Activated CD4-positive, CD25-positive, alpha-beta regulatory T cell treated with anti-CD3 and anti-CD28 coated beads, Interleukin-2, amount 50 U/mL, for 72 hours (primary cell): Measurements from ENCODE around the gene PPP3R1.
A peak's percentile ranks its signal among the peaks of the same experiment; 100 is the strongest.
"Not testable (repeated sequence)": the region's sequence is repeated elsewhere in the genome, so short reads cannot be mapped to it uniquely, and the experiment has no call there.

Experiments used
- DNase-seq: peaks from one replicate; pipeline ENCODE4 v3.0.0; 2021

The PPP3R1 gene

DNA sequence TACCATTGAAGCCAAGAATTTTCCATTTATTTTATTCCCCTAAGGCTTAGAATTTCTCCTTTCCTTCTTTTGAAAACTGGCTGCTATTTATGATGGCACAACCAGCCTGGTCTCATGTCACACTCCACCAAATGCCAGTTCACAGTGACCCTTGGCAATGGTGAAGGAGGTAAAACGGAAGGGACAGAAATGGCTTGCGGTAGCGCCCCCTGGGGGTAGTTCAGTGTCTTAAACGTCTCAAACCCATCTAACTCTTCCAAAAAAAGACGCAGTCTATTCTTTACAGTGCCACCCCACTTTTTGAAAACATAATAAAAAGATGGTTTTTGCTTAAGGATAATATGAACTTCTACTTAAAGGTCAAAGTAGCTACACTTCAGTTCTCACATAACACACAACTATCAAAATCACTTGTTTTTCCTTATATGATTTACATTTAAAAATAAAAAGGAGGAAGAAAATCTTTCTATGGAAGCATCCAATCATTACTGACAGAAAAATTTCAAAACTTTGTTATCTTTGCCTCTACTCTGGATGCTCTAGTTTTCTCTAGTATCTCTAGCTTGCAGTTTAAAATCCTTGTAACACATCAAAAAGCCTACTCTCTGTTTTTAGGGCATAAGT, 66.7 kb downstream of the PPP3R1 start:
- DNase-seq, result peak; percentile 69

- no peak for DNase-seq
Observed at GRCh38 chr2:68182902-68183301, 69.4 kb downstream of the PPP3R1 start.

GRCh38 chr2:68178954-68179627, 73.2 kb downstream of the PPP3R1 start:
- no peak for DNase-seq

DNA sequence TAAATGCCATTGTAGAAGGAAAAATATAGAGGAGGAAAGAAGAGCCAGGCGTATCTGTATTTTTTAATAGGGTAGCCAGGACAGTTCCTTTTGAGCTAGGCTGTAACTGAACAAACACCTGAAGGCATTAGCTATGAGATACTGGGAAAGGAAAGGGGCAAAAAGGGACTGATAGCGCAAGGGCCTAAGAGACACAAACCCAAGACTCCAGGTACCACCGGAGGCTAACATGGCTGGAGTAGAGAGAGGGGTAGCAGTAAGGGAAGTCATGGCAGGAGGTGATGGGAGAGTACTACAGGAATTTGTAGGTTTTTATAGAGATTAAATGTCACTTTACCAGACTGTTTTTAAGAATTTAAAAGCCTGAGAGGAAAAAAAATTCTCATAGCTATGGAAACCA, 73.9 kb downstream of the PPP3R1 start:
- no peak for DNase-seq

DNA sequence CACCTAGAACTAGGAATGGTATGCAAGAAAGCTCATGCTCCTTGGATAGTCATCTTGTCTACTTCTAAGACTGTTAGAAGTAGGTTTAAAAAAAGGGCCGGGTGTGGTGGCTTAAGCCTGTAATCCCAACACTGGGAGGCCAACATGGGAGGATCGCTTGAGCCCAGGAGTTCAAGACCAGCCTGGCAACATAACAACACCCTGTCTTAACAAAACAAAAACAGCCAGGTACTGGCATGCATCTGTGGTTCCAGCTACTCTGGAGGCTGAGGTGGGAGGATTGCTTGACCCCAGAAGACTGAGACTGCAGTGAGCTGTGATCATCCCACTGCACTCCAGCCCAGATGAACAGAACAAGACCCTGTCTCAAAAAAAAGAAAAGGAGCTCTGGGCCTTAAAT, 74.8 kb downstream of the PPP3R1 start:
- no peak for DNase-seq

GRCh38 chr2:68176657-68177056, 75.7 kb downstream of the PPP3R1 start:
- no peak for DNase-seq

GRCh38 chr2:68175210-68175609, 77.1 kb downstream of the PPP3R1 start:
- not testable (repeated sequence) for DNase-seq

DNA sequence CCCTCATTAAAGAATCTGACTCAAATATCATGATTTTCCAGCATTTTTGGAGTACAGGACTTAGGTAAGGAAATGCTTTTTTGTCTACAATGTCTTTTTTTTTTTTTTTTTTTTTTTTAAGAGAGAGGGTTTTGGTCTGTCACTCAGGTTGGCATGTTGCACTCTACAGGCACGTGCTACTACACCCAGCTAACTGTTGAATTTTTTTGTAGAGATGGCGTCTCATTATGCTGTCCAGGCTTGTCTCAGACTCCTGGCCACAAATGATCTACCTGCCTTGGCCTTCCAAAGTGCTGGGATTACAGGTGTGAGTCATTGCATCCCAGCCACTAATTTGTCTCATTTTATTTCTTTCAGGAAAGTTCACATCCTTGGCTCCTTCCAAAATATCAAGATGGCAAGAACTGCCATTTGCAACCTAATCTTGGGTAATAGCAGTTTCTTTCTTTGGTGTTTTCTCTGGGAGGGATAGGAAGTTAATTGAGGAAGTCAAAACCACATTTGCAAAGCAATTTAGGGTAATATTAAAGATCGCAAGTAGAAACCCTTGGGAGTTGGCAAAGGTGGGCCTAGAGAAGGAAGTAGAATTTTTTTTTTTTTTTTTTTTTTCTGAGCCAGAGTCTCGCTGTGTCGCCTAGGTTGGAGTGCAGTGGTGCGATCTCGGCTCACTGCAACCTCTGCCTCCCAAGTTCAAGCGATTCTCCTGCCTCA, 79.2 kb downstream of the PPP3R1 start:
- DNase-seq, result no peak

DNA sequence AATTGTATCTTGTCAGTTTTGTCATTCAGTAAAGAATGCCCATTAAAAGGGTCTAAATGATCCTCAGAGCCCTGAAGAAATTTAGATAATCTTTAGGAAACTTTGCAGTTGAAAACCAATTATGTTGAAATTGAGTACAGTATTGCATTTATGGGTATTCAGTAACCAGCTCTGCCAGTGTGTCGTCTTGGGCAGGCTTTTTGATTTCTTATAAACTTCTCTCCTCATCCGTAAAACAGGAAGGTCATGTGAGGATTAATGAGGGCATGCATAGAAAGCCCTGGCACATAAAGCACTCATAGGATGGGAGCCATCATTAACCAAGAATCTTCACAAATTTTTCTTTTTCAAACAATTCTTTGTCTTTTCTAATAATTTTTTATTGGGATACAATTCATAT, 79.8 kb downstream of the PPP3R1 start:
- DNase-seq, result no peak

DNA sequence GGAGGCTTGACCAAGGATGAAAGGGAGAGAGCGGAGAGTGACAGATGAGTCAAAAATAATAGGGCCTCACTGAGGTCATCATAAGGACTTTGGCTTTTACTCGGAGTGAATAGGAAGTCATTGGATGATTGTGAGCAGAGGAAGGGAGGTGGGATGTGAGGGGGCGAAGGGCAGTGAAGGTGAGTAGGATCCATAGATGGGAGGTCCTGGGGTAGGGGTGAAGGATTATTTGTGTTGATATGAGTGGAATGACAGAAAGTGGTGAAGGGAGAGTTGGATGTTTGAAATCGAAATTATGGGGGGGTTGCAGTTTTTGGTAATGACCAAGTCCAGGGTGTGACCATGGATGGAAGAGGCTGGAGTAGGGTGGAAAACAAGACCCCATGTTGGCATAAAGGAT, 80.6 kb downstream of the PPP3R1 start:
- no peak for DNase-seq

GRCh38 chr2:68171146-68171545, 81.2 kb downstream of the PPP3R1 start:
- no peak for DNase-seq

DNA sequence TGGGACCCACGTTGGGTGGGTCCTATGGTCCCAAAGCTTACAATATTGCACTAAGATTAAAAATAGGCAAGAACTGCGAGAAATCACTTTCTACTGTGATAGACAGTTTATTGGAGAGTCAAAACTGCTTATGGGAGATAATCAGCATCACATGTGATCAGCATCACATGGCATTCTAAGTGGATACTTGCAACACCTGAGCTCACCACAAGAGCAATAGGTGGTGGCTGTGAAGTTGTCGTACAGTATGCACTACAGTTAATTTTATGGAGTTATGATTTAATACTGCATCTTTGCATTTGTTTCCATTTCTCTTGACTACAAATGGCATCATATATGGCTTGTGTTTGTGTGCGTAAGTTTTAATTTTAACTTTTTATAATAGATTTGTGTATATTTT, 83.0 kb downstream of the PPP3R1 start:
- DNase-seq, result no peak

- DNase-seq, result no peak
Observed at GRCh38 chr2:68167186-68167585, 85.1 kb downstream of the PPP3R1 start.

GRCh38 chr2:68163641-68164040, 88.7 kb downstream of the PPP3R1 start:
- no peak for DNase-seq

DNA sequence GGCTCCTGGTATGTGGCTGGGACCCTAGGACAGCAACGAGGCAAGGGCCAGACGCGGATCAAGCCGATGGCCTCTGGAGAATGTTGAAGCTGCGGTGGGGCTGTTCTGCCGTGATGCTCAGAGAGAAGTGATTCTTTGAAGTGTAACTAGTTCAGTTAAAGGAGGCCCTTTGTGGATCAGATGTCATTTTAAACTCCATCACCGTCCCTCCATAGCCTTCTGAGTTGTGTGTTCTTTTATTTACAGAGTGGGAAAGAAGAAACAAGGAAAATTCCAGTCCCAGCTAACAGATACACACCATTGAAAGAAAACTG, 94.2 kb downstream of the PPP3R1 start:
- no peak for DNase-seq

DNA sequence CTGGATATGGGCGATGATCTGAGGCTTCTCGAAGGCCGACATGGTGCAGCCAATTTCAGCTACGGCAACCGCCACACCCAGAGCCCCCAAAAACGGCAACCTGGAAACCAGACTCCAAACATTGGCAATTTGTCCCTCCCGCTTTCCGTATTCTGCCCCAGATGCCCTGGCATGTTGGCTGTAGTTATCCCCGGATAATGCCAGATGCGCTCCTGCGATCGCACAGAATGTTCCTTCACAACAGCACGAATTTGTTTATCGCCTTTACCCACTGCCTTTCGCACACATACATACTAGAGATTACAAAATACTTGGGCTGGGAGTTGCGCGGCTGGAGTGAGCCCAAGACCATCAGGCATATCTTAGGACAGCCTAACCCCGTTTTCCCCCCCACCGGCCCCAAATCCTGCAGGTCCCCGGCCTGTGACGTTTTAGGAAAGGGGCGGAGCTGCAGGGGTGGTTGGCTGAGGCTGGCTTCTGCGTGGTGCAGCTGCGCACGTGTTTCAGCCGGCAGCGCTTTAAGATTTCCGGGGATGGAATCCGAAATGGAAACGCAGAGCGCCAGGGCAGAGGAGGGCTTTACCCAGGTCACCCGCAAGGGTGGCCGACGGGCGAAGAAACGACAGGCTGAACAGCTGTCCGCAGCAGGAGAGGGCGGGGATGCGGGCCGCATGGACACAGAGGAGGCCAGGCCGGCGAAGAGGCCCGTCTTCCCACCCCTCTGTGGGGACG, 94.8 kb downstream of the PPP3R1 start, which contains the start of gene PNO1:
Gene PNO1 (plus strand): TSS at position 487 of the 732 bp plus-strand sequence. CDS start 47 bp downstream, at position 534.
- peak; percentile 95 for DNase-seq

GRCh38 chr2:68157002-68157401, 95.3 kb downstream of the PPP3R1 start:
- no peak for DNase-seq

- DNase-seq, result no peak
Observed at GRCh38 chr2:68156419-68156818, 95.9 kb downstream of the PPP3R1 start.

- DNase-seq, result no peak
Observed at GRCh38 chr2:68155618-68156017, 96.7 kb downstream of the PPP3R1 start.

DNA sequence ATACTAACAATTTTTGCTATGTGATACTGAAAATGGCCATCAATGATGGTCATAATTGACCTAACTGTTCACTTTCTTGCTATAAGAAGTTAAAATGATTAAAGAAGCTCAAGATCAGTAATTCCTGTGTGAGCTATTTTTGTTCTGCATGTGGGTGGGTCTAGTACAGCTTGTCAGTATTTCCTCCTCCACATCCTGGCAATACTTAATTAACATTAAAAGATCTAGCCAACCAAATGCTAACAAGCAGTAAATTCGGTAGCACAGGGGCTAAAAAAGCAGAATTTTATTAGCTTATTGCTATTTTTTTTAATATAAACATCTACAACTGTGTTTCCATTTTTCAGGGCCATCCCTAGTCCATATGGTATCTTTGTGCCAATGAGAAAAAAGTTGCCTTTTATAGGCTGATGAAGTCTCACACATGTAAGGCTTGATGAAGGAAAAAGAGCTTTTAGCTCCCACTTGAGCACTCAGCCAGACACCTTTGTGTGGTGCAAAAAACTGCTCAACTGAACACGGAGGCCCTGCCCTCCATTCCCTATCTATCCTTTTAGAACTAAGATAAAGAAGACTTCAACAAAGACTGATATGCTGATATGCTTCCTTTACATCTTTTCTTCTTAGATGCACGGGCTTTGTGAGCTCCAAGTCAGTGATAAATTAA, 99.5 kb downstream of the PPP3R1 start:
- DNase-seq, result no peak

DNA sequence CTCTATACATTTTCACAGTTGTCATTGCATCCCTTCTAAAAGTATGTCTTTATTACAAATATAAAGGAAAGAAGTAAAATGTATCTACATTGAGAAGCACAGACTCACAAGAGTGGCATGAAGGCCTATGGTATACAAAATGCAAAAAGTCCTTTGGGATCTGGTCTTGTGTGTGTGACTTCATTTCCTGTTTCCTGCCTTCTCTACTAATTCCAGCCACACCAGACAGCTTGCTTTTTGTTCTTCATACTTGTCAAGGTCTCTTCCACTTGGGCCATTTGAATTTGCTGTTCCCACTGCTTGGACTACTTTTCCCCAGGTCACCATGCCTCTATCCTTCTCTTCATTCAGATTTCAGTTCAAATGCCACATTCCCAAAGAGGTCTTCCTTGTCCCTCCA, 101.3 kb downstream of the PPP3R1 start:
- no peak for DNase-seq

GRCh38 chr2:68141875-68142274, 110.5 kb downstream of the PPP3R1 start:
- no peak for DNase-seq
